Measurements from ENCODE around the gene COPG1.

The COPG1 gene

DNA sequence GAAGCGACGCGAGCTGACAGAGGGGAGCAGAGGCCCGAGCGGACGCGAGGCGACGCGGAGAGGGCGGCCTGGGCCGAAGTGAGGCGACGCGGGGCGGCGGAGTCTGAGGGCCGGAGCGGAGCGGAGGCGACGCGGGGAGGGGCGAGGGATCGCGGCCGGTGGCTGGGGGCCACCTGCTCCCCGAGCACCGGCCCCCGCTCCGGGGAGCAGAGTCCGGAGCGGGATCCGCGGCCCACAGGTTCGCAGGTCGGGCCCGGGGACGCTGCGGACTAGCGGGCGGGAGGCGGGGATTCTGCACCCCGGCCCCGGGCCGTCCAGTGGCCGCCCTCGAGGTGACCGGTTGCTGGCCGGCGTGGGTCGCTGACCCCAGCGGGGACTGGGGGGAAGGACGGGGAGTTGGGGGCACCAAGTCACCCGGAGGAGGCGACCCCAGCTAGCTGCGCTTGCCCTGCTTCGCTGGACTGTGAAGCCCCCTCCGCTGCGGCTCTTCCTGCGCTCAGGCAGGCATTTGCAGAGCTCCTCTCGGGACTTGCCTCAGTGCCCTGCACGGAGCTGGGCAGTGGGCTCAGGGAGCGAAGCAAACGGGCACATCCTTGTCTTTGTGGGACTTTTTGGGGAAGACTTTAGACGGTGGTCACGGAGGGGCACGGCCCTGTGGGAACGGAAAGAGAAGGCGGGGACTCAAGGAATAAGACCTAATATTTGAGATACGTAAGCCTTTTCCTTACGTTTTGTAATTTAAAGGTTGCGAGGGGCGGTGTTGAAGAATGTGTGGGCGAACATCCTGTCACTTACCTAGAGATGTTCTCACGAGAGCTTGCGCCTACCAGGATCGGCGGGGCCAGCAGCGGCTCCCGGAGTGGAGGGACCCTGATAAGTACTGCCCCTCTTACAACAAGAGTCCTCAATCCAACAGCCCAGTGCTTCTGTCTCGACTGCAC is 29.8 kb downstream of the COPG1 start:
- TF ChIP-seq ZBTB7A (IDR thresholded peaks at IDR 0.05; ENCODE audit: low read depth) = peak; percentile 92; the same call in 1 of the 2 replicates
- TF ChIP-seq, protein P1, sequence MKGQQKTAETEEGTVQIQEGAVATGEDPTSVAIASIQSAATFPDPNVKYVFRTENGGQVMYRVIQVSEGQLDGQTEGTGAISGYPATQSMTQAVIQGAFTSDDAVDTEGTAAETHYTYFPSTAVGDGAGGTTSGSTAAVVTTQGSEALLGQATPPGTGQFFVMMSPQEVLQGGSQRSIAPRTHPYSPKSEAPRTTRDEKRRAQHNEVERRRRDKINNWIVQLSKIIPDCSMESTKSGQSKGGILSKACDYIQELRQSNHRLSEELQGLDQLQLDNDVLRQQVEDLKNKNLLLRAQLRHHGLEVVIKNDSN (IDR thresholded peaks at IDR 0.05) = no peak

DNA sequence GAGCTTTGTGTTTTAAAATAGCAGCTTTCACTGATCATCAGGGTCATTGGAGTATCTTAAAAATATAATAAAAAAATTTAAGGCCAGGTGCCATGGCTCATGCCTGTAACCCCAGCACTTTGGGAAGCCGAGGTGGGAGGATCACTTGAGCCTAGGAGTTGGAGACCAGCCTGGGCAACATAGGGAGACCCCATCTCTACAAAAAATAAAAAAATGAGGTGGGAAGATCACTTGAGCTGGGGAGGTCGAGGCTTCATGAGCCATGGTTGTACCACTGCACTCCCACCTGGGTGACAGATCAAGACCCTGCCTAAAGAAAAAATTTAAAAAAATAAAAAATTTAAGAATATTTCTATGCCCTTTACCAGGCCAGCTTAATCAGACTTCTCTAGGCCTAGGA is 30.8 kb downstream of the COPG1 start:
- TF ChIP-seq, protein P2, sequence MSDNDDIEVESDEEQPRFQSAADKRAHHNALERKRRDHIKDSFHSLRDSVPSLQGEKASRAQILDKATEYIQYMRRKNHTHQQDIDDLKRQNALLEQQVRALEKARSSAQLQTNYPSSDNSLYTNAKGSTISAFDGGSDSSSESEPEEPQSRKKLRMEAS (IDR thresholded peaks at IDR 0.05) = no peak

DNA sequence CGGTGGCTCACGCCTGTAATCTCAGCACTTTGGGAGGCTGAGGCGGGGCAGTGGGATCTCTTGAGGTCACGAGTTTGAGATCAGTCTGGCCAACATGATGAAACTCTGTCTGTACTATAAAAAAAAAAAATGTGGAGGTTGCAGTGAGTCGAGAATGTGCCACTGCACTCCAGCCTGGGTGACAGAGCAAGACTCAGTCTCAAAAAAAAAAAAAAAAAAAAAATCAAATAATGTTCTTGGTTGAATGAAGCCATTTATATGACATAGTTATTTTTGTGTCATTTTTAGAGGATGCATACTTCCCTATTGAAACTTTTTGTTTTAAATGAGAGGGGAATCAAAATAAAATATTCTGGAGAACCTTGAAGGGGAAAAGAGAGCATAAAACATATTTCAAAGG is 32.3 kb downstream of the COPG1 start:
- no peak for TF ChIP-seq CEBPB (IDR thresholded peaks at IDR 0.05)
- TF ChIP-seq TEAD4 (IDR thresholded peaks at IDR 0.05) = no peak
- no peak for TF ChIP-seq RAD21 (IDR thresholded peaks at IDR 0.05; ENCODE audit: low read depth)
- TF ChIP-seq ZBTB7A (IDR thresholded peaks at IDR 0.05; ENCODE audit: low read depth) = no peak
- no peak for TF ChIP-seq CREB1 (IDR thresholded peaks at IDR 0.05; ENCODE audit: low read depth)
- no peak for TF ChIP-seq EGR1 (IDR thresholded peaks at IDR 0.05)
- no peak for TF ChIP-seq TAF1 (IDR thresholded peaks at IDR 0.05; ENCODE audit: low read depth)
- TF ChIP-seq, protein P2 (IDR thresholded peaks at IDR 0.05) = no peak
- no peak for TF ChIP-seq FOXM1 (IDR thresholded peaks at IDR 0.05; ENCODE audit: borderline replicate concordance, low read depth)
- TF ChIP-seq EP300 (IDR thresholded peaks at IDR 0.05; ENCODE audit: borderline replicate concordance) = no peak
- TF ChIP-seq YY1 (IDR thresholded peaks at IDR 0.05; ENCODE audit: low read depth) = no peak
- TF ChIP-seq NFIC (IDR thresholded peaks at IDR 0.05) = no peak
- TF ChIP-seq, protein P3, sequence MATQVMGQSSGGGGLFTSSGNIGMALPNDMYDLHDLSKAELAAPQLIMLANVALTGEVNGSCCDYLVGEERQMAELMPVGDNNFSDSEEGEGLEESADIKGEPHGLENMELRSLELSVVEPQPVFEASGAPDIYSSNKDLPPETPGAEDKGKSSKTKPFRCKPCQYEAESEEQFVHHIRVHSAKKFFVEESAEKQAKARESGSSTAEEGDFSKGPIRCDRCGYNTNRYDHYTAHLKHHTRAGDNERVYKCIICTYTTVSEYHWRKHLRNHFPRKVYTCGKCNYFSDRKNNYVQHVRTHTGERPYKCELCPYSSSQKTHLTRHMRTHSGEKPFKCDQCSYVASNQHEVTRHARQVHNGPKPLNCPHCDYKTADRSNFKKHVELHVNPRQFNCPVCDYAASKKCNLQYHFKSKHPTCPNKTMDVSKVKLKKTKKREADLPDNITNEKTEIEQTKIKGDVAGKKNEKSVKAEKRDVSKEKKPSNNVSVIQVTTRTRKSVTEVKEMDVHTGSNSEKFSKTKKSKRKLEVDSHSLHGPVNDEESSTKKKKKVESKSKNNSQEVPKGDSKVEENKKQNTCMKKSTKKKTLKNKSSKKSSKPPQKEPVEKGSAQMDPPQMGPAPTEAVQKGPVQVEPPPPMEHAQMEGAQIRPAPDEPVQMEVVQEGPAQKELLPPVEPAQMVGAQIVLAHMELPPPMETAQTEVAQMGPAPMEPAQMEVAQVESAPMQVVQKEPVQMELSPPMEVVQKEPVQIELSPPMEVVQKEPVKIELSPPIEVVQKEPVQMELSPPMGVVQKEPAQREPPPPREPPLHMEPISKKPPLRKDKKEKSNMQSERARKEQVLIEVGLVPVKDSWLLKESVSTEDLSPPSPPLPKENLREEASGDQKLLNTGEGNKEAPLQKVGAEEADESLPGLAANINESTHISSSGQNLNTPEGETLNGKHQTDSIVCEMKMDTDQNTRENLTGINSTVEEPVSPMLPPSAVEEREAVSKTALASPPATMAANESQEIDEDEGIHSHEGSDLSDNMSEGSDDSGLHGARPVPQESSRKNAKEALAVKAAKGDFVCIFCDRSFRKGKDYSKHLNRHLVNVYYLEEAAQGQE (IDR thresholded peaks at IDR 0.05; ENCODE audit: low read depth) = no peak

DNA sequence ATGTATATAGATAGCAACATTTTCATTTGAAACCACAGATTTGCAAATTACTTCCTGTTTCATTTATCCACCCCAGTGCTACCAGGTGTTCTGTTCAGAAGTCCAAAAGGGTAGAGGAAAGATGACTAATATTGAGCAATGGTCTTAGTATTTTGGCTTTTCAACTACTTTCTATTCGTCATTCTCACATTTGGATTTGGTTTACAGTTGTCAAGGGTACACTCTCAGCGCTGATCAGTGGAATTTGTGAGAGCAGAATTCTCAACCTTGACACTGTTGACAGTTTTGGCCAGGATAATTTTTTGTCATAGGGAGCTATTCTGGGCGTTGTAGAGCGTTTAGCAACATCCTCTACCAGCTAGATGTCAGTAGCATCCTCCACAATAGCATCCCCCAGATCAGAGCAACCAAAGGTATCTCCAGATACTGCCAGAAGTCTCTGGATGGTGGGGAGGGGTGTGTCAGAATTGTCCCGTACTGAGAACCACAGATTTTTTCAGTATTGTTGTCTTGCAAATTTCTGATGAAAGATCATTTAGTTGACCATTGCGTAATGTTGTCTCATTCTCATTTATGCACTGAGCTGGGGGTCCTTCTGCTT is 33.4 kb downstream of the COPG1 start:
- TF ChIP-seq CREB1 (IDR thresholded peaks at IDR 0.05; ENCODE audit: low read depth) = no peak
- no peak for TF ChIP-seq RAD21 (IDR thresholded peaks at IDR 0.05; ENCODE audit: low read depth)

DNA sequence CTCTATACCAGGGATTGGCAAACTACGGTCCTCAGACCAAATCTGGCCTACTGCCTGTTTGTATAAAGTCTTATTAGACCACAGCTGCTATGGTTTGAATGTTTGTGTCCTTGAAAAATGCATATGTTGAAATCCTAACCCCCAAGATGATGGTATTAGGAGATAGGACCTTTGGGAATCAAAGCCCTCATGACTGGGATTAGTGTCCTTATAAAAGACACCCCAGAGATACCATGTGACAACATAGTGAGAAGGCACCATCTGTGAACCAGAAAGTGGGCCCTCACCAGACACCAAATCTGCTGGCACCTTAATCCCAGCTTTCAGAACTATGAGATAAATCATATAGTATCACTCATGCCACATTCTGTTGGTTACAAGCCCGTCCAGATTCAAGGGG is 36.7 kb downstream of the COPG1 start:
- TF ChIP-seq TAF1 (IDR thresholded peaks at IDR 0.05; ENCODE audit: low read depth) (no peak), RAD21 (IDR thresholded peaks at IDR 0.05; ENCODE audit: low read depth) (no peak), TCF12 (IDR thresholded peaks at IDR 0.05; ENCODE audit: low read depth) (no peak), EP300 (IDR thresholded peaks at IDR 0.05; ENCODE audit: borderline replicate concordance) (no peak), CEBPB (IDR thresholded peaks at IDR 0.05) (no peak), TEAD4 (IDR thresholded peaks at IDR 0.05) (no peak), CREB1 (IDR thresholded peaks at IDR 0.05; ENCODE audit: low read depth) (no peak)

DNA sequence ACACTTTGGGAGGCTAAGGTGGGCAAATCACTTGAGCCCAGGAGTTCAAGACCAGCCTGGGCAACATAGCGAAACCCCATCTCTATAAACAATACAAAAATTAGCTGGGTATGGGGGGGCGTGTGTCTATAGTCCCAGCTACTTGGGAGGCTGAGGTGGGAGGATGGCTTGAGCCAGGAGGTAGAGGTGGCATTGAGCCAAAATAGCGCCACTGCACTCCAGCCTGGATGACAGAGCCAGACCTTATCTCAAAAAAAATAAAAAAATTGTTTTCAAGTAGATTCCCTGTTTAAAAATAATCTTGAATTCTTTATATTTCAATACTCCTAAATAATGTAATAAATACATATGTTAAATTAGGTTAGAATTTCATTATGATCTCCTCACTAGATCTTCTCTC is 39.0 kb downstream of the COPG1 start:
- TF ChIP-seq EGR1 (IDR thresholded peaks at IDR 0.05) = no peak
- TF ChIP-seq TEAD4 (IDR thresholded peaks at IDR 0.05) = no peak
- no peak for TF ChIP-seq NFIC (IDR thresholded peaks at IDR 0.05)
- no peak for TF ChIP-seq CEBPB (IDR thresholded peaks at IDR 0.05)
- no peak for TF ChIP-seq FOXM1 (IDR thresholded peaks at IDR 0.05; ENCODE audit: borderline replicate concordance, low read depth)
- TF ChIP-seq EP300 (IDR thresholded peaks at IDR 0.05; ENCODE audit: borderline replicate concordance) = no peak
- TF ChIP-seq, protein P3 (IDR thresholded peaks at IDR 0.05; ENCODE audit: low read depth) = no peak
- TF ChIP-seq, protein P2 (IDR thresholded peaks at IDR 0.05) = no peak
- TF ChIP-seq TCF12 (IDR thresholded peaks at IDR 0.05; ENCODE audit: low read depth) = no peak
- TF ChIP-seq RAD21 (IDR thresholded peaks at IDR 0.05; ENCODE audit: low read depth) = no peak
- TF ChIP-seq, protein P1 (IDR thresholded peaks at IDR 0.05) = no peak
- TF ChIP-seq YY1 (IDR thresholded peaks at IDR 0.05; ENCODE audit: low read depth) = no peak
- TF ChIP-seq CREB1 (IDR thresholded peaks at IDR 0.05; ENCODE audit: low read depth) = no peak
- TF ChIP-seq TAF1 (IDR thresholded peaks at IDR 0.05; ENCODE audit: low read depth) = no peak
